ENCODE data around the gene SLC9C1. TPM values are rescaled to one million over a fixed set of nuclear protein-coding genes. Genes with fewer than 3 reads are reported as not detected.

Gene SLC9C1
- polyA plus RNA-seq, 4 donors: 0.45 to 0.72 (median 0.60) TPM

DNA sequence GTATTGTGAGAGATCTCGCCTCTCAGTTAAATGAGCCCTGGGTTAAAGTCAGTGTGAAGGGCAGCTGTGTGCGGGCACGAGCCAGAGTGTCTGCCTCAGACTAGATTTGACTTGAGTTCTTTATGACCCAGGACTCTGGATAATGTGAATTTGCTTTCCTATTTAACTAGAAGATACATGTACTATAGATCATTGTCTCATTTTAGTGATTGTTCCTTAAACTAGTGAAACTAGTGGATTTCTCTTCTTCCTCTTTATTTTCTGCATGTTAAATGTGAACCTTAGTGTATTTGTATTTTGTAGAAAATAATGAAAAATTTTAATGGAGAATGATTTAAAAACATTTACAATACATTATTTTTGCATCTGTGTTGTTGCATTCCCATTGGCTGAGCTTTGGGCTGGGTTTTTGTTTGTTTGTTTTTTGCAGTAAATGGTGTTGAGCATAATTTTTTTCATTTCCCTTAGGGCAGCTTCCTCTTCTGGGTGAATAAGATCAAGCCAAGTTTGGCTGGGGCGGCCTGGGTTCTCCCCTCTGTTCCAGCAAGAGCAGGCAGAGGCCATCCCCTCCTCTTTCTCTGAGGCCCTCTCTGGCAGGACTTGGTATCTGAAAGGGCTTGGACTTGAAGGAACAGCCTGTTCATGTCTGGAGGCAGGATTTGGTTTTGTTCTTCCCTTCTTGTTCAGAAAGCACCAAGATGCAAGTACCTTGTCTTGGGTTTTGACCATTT, 176.0 kb downstream of the SLC9C1 start:
- no peak for DNase-seq (ENCODE audit: low read depth in 4 of 4, low spot score in 3 of 4)

DNA sequence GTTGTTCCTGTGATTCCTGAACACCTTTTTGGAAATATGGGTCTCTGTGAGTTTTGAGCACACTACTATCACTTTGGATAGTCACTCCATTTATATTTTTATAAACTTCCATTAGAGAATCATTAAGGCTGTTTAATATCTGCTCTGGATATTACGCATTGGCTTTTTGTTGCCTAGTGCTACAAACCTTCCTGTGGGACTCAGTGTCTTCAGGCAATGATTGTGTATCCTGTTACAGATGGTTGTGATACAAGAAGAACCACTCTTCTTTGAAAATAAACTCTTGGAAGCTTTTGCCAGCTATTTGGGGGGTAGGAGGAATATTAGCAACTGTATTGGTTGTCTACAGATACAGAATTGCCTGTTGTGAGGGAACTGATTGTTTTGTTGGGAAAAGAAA, 176.6 kb downstream of the SLC9C1 start:
- no peak for DNase-seq (ENCODE audit: low read depth in 4 of 4, low spot score in 3 of 4)

DNA sequence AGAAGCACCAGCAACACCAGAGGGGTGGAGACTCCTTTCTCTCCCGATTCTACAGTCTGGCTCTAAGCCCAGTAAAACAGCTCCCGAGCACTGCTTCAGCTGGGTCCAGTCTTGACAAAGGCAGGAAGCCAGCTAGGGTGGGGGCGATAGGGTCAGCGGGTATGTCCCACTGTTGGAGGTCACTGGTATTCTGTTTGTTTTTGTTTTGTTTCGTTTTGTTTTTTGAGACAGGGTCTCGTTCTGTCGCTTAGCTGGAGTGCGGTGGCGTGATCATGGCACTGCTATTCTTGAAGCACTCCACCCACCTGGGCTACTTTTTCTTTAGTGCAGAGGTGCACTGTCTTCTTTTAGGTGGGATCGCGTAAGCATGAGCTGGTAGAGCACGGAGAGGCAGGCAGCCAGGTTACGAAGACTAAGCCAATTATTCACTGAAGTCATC, 177.2 kb downstream of the SLC9C1 start:
- no peak for DNase-seq (ENCODE audit: low read depth in 4 of 4, low spot score in 3 of 4)

DNA sequence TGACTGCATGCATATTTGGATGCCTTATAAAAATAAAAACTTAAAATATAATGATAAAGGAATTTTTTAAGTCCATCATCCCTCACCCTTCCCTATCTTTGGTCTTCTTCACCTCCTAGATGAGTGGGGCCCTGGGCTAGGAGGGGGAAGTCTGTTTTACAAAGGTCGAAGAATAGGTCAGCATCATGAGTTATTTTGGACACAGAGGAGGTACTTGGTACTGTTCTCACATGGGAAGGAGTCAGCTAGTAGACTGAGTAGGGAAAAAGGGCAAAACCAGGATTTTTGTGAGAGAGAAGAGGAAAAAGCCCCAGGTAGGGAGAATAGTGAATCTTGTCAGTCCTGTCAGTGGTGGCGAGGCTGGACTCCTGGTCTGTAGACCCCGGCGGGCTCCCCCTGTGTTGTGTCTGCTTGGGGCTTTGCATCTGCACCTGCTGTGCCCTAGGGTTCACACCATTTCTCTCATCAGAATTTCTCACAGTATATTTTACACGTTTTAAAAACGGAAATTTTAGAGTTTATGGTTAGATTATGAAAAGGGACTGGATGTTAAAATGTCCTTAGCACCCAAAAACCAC, 178.1 kb downstream of the SLC9C1 start:
- no peak for DNase-seq (ENCODE audit: low read depth in 4 of 4, low spot score in 3 of 4)

DNA sequence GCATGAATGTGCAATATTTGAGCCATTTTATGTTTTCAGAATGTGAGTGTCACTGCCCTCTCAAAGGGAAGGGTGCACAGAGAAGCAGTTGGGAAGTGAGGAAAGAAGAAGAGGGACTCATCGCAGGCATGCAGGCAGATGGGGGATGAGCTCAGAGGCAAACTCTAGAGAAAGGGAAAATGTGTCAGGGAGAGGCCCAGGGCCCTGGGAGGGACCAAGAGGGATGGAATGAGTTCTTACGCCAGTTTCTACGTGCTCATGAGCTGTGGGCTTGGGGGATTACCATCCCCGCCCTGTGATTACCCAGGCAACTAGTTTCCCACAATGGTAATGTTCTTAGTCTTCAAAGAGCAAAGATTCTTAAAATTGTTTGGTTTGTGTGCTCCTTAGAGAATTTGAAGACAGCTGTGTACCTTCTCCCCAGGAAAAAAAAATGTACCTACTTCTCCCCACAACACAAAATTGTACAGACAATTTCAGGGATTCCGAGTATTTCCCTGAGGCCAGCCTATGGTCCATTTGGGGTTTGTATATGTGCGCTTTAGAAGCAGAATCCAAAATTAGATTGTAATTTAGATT, 178.8 kb downstream of the SLC9C1 start:
- DNase-seq (ENCODE audit: low read depth in 4 of 4, low spot score in 3 of 4): no peak

DNA sequence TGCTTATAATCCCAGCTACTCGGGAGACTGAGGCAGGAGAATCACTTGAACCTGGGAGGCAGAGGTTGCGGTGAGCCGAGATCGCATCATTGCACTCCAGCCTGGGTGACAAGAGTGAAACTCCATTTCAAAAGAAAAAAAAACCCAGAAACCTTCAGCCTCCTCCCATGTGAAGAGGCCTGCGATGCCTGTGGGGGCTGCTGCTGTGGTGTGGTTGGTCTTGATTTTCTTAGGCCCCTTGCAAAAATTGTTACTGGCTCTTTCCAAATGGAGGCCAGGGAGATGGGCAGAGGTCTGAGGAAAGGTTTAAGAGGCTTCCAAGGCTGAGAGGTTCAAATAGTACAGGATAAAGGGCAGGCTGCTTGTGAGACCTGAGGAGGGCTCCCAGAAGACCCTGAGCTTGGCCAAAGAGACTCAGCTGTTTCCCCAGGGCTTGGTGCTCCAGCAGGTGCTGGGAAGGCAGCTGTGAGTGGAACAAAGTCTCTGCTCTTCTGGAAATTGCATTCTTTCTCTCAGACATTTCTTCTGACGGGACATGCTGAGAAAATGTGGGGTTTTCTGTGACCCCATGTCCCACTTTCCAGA, 179.3 kb downstream of the SLC9C1 start:
- no peak for DNase-seq (ENCODE audit: low read depth in 4 of 4, low spot score in 3 of 4)

DNA sequence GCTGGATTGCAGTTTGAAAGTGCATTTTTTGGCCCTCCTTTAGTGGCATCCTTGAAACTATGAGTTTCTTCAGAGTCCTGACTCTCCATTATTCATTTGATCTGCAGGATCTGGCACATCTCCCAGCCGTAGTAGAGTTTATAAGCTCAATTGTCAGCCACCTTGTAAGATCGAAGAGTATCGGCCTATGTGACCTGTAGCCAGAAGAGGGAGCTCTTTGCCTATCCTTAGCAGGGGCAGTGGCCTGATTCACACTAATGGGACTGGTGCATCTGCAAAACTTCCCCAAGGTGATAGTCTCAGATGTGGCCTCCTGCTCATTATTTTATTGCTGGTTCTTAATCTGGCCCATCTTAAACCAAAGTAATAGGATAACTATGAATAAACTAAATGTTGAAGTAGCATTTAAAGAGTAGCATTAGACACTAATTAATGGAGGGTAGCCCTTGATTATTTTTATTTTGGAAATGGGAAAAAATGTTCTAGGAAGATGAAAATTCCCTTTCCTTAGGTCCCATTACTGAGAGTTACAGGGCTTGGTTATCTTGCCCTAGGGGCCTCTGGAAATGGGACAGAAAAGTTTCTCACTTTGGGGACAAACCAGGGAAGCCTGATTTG, 182.1 kb downstream of the SLC9C1 start:
- no peak for DNase-seq (ENCODE audit: low read depth in 4 of 4, low spot score in 3 of 4)

DNA sequence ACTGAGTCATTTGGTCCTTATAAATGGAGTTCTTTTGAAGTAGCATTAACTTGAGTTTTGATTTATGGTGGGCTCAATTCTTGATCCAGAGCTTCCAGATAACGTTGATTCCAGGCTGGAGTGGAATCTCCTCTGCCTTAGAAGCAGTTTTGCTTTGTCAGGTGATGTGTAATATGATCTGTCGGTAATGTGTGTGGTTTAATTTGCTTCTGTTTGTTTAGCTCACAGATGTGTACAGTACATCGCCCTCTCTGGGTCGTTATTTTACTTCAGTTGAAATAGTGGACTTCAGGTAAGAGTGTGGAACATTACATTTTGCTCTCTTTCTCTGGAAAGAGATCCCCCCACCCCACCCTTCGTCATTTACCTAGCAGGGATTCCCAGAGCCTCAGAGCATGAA, 184.7 kb downstream of the SLC9C1 start:
- no peak for DNase-seq (ENCODE audit: low read depth in 4 of 4, low spot score in 3 of 4)

DNA sequence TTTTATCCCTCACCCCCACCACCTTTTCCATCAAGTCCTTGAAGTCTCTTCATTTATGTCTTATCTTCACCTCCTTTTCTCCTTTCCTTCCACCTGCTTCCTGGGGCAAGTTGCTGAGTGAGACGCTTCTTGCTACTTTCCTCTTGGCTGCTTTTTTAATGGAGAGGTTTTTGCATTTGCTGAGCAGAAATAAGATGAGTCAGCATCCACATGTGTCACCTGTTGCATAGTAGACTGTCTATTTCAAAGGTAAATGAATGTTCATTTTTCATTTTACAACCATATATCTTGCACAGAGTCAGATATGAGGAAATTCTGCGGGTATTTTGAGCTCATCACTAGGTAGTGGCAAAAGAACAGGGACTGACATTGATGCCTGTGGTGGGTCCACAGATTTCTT, 189.2 kb downstream of the SLC9C1 start:
- no peak for DNase-seq (ENCODE audit: low read depth in 4 of 4, low spot score in 3 of 4)

DNA sequence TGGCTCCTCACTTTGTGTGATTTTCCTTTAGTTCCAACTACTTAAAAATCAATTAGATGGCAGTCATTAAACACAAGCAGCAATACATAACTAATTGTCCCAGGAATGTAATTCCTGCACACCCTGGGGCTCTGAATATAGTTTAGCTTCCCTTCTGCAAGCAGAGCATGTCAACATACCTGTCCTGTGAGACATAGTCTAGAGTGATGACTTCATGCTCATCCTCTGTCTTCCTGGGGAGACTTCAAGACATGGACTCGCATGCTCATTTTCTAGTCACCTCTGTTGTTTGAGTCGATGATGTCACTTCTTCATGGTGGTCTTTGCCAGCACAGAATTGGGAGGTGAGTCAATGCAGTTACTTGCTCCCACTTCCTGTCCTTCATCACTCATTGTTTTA, 192.1 kb downstream of the SLC9C1 start:
- no peak for DNase-seq (ENCODE audit: low read depth in 4 of 4, low spot score in 3 of 4)

DNA sequence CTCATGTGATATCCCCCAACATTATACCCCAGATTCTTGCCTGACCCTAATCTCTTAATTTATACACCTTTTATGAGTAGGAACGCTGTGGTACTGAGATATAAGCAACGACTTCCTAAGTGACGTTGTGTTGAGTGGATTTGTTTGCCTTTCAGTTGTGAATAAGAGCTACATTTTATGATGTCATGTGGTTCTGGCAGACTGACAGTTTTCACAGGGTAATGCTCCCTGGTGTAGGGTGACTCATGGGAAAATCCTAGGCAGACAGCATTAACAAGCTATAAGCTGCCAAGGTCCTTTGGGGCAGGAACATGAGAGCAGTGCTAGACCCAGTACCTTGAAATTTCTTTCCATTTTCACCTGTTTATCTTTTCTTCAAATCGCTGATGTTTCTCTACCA, 196.6 kb downstream of the SLC9C1 start:
- no peak for DNase-seq (ENCODE audit: low read depth in 4 of 4, low spot score in 3 of 4)

DNA sequence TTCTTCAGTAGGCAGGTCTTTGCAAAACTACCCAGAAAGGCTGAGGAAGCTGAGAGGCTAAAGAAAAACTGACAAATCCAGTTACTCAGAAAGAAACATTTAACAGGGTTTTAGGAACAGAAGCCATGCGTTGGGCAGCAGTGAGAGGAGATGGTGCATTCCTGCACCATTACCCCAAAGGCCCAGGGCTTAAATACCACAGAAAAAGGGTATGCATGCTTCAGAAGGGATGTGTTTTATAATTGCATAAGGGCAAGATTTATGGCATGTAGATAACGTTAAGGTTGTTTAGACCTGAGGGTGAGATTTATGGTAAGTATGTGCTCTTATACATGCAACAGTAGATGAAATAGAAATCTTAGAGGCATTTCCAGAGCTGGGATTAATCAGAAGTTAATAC, 197.8 kb downstream of the SLC9C1 start:
- no peak for DNase-seq (ENCODE audit: low read depth in 4 of 4, low spot score in 3 of 4)

DNA sequence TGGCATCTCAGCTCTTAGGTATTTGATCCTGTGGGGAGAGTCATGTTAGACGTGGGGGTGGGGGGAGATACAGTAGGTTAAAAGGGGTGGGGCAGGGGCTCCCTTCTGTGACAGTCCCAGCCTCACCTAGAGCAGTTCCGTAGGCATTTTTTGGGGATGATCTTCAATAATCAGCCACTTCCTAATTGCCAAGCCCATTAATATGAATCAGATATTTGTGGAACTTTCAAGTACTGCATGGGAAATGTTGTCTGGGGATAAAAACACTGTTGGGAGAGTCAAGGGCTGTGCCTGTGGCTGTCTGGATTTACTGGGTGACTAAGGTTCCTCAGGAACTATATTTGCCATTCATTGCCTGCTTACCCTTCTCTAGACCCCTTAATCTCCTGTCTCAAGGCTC, 198.3 kb downstream of the SLC9C1 start:
- DNase-seq (ENCODE audit: low read depth in 4 of 4, low spot score in 3 of 4): no peak

DNA sequence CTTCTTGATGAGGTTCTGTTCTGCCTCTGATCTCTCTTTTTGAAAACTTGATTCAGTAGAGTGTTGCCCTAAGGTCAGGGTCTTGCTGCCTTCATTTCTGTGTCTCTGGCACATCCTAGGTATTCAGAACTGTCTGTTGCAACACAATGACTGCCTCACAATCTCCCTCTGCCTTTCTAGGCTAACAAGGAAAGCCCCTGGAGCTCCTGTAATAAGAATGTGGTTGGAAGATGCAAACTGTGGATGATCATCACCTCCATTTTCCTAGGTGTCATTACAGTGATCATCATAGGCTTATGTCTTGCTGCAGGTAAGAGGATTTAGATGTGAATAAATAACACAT, 200.9 kb downstream of the SLC9C1 start:
- no peak for DNase-seq (ENCODE audit: low read depth in 4 of 4, low spot score in 3 of 4)

DNA sequence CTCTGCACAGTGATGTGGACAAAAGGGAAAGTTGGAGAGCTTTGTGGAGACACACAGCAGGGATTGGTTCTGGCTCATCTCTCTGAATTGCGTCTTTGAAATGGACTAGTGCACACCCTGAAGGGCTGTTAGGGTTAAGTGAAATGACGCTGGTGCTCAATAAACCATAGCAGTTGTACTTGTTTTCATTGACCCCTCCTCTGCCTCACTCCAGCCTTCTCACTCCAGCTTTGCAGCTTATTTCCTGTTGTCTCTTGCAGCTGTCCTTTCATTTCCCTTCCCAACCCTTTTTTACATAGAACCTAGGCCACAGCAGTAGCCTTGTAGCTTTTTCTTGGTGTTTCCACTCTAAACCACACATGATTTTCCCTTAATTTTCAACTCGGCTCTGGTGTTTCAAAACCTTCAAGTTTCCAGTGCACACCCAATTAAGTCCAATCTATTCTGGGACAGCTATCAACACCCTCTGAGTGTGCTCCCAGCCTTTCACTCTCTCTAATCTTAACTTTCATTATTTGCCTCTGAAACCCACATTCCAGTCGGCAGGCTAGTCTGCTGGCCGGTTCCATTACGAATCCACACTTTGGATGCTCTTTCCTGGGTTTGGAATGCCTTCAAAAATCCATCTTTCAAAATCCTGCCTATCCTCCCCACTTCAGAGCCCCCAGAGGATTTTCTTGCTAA, 201.4 kb downstream of the SLC9C1 start:
- DNase-seq (ENCODE audit: low read depth in 4 of 4, low spot score in 3 of 4): no peak

DNA sequence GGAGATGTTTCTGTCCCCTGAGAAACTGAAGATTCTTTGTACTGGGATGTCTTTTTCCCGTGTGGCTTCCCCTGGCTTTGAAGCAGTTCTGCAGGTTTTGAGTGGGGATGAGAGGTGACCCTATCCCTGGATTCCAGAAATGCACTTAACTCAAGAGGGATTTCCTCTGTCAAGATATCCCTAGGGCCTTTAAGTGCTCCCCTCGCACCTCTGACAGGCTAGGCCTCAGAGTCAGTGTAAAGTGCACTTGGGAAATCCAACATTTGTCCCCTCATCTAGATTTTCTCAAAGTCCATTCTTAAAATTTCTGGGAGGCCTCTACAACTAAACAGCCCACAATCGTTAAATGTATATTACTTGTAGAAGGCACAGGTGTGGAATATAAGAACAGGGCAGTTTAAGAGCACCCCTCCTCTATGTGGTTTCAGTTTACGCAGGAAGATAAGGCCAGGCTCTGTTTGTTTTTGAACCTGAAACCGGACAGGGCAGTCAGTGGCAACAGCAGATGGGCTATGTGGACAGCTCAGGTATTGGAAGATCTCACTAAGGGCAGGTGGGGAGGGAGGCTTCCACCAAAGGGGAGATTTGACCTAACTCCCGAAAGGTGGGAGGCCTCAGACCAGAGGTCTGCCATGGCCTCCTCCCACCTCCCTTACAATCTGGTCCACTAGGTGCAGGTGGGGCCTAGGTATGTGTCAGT, 203.0 kb downstream of the SLC9C1 start:
- no peak for DNase-seq (ENCODE audit: low read depth in 4 of 4, low spot score in 3 of 4)

Measured in left renal pelvis (tissue), 4 donors.